Measurements from ENCODE around the gene EIF4EBP2. TPM values are rescaled to one million over a fixed set of nuclear protein-coding genes. Genes with fewer than 3 reads are reported as not detected.

EIF4EBP2 gene
- total and polyA plus RNA-seq, 12 donors = 17.3 to 128 (median 78.3) TPM

- H3K27me3 ChIP-seq = peaks cover 0 to 3% (median 0%) of the 10 kb centered on the region in 7 donors
- H3K4me3 ChIP-seq = no peak overlapping the region
- no peak for ATAC-seq
- no peaks in the 10 kb centered on the region for H3K36me3 ChIP-seq
- H3K9me3 ChIP-seq = no peaks in the 10 kb centered on the region
- WGBS, 2 donors = 36 to 40% methylated on average over 5 of the region's 5 CpGs
- TF ChIP-seq CTCF (IDR thresholded peaks at IDR 0.05) = no peak
- DNase-seq = no peak
- H3K27ac ChIP-seq = no peak overlapping the region
- peaks cover 0 to 49% (median 10%) of the 10 kb centered on the region in 9 donors for H3K4me1 ChIP-seq
- intact Hi-C loops (cut with DNase I) = no loop called here
These were observed 46.4 kb upstream of the EIF4EBP2 start for GRCh38 chr10:70357565-70357964.

GRCh38 chr10:70358446-70358845 lies 45.5 kb upstream of the EIF4EBP2 start:
- no peaks in the 10 kb centered on the region for H3K9me3 ChIP-seq
- peaks cover 0 to 45% (median 12%) of the 10 kb centered on the region in 9 donors for H3K4me1 ChIP-seq
- intact Hi-C loops (cut with DNase I) = no loop called here
- 90 to 95% methylated on average over 5 of the region's 5 CpGs for WGBS, 2 donors
- TF ChIP-seq CTCF (IDR thresholded peaks at IDR 0.05) = no peak
- no peak overlapping the region for H3K4me3 ChIP-seq
- no peak for ATAC-seq
- no peaks in the 10 kb centered on the region for H3K36me3 ChIP-seq
- no peak overlapping the region for H3K27ac ChIP-seq
- no peak for DNase-seq
- peaks cover 0 to 3% (median 0%) of the 10 kb centered on the region in 7 donors for H3K27me3 ChIP-seq

- 90 to 93% methylated on average over 4 of the region's 4 CpGs for WGBS, 2 donors
- peaks cover 0 to 3% (median 0%) of the 10 kb centered on the region in 7 donors for H3K27me3 ChIP-seq
- H3K4me1 ChIP-seq = peaks cover 6 to 52% (median 19%) of the 10 kb centered on the region in 9 donors
- no peaks in the 10 kb centered on the region for H3K9me3 ChIP-seq
- H3K36me3 ChIP-seq = no peaks in the 10 kb centered on the region
- no peak overlapping the region for H3K4me3 ChIP-seq
- TF ChIP-seq CTCF (IDR thresholded peaks at IDR 0.05) = no peak
- DNase-seq (no peak), ATAC-seq (no peak)
- intact Hi-C loops (cut with DNase I) = no loop called here
- H3K27ac ChIP-seq = no peak overlapping the region
These were observed 44.9 kb upstream of the EIF4EBP2 start for GRCh38 chr10:70359017-70359550.

GRCh38 chr10:70360215-70360614 lies 43.7 kb upstream of the EIF4EBP2 start:
- TF ChIP-seq CTCF (IDR thresholded peaks at IDR 0.05) = no peak
- DNase-seq (no peak), ATAC-seq (no peak)
- peaks cover 9 to 50% (median 27%) of the 10 kb centered on the region in 9 donors for H3K4me1 ChIP-seq
- WGBS, 2 donors = 97 to 98% methylated on average over 2 of the region's 2 CpGs
- peaks cover 0 to 3% (median 0%) of the 10 kb centered on the region in 7 donors for H3K27me3 ChIP-seq
- H3K27ac ChIP-seq = no peak overlapping the region
- no peaks in the 10 kb centered on the region for H3K36me3 ChIP-seq
- intact Hi-C loops (cut with DNase I) = loop anchor here in 8 of 10 donors (5.0 kb wide), 4 partner anchors 88 to 138 kb away; no protein-coding TSS in a partner anchor
- no peaks in the 10 kb centered on the region for H3K9me3 ChIP-seq
- H3K4me3 ChIP-seq = no peak overlapping the region

Data from heart right ventricle (tissue), 16 donors.